Liver (tissue), 9 donors: ENCODE measurements around the gene GAS6. TPM values are rescaled to one million over a fixed set of nuclear protein-coding genes. Genes with fewer than 3 reads are reported as not detected.

ENCODE experiments used
- DNase-seq: peaks from one replicate; pipeline ENCODE4 v3.0.0-alpha.2; 2017; ENCODE audit warnings: low spot score
- H3K27ac ChIP-seq, 2 donors: one replicate each; pipeline ENCODE4 v1.7.0; 2013; ENCODE audit warnings: inconsistent platforms in 2 of 2, low read length in 2 of 2, control low read depth in 1 of 2, low read depth in 1 of 2, mild to moderate bottlenecking in 1 of 2
- H3K27me3 ChIP-seq, 4 donors: one replicate each; pipeline versions ENCODE4 v1.6.1 to v1.7.0; 2013; ENCODE audit warnings: low read length in 3 of 4, inconsistent platforms in 1 of 4, mild to moderate bottlenecking in 1 of 4, moderate library complexity in 1 of 4; ENCODE audit not compliant: control insufficient read depth in 4 of 4, insufficient read depth in 4 of 4
- H3K36me3 ChIP-seq, 4 donors: one replicate each; pipeline versions ENCODE4 v1.6.1 to v1.7.0; 2013; ENCODE audit warnings: low read length in 3 of 4, mild to moderate bottlenecking in 3 of 4, low read depth in 1 of 4, moderate library complexity in 1 of 4; ENCODE audit not compliant: control insufficient read depth in 4 of 4, insufficient read depth in 3 of 4
- H3K4me1 ChIP-seq, 4 donors: one replicate each; pipeline versions ENCODE4 v1.6.1 to v1.7.0; 2013; ENCODE audit warnings: low read length in 3 of 4, mild to moderate bottlenecking in 3 of 4, moderate library complexity in 1 of 4; ENCODE audit not compliant: control insufficient read depth in 4 of 4, insufficient read depth in 4 of 4
- H3K4me3 ChIP-seq, 3 donors: one replicate each; pipeline versions ENCODE4 v1.6.1 to v1.7.0; 2013; ENCODE audit warnings: low read length in 3 of 3, control low read depth in 1 of 3, low read depth in 1 of 3, mild to moderate bottlenecking in 1 of 3
- H3K9ac ChIP-seq, 2 donors: one replicate each; pipeline ENCODE4 v1.7.0; 2013; ENCODE audit warnings: low read length in 2 of 2, mild to moderate bottlenecking in 2 of 2, moderate library complexity in 2 of 2, control low read depth in 1 of 2, low read depth in 1 of 2
- H3K9me3 ChIP-seq, 4 donors: one replicate each; pipeline versions ENCODE4 v1.6.1 to v1.7.0; 2013; ENCODE audit warnings: low read length in 3 of 4; ENCODE audit not compliant: control insufficient read depth in 4 of 4
- ATF3 ChIP-seq: IDR thresholded peaks from 2 replicates; pipeline ENCODE4 v1.6.1; 2016; ENCODE audit warnings: antibody characterized with exemption
- CTCF ChIP-seq: fragments of 150-350 bp; IDR thresholded peaks from 2 replicates; pipeline ENCODE4 v1.5.1; 2017; ENCODE audit warnings: improper control_type of control experiment, low read depth, low read length; ENCODE audit not compliant: missing input control
- FOXA1 ChIP-seq: IDR thresholded peaks from 2 replicates; pipeline ENCODE4 v1.6.1; 2016; ENCODE audit warnings: antibody characterized with exemption
- FOXA2 ChIP-seq: IDR thresholded peaks from 2 replicates; pipeline ENCODE4 v1.6.1; 2016; ENCODE audit warnings: antibody characterized with exemption
- GABPA ChIP-seq, 2 donors: IDR thresholded peaks in 1 of 2; conservative IDR thresholded peaks in 1 of 2; 2 replicates each; pipeline ENCODE4 v1.6.1; 2016; ENCODE audit warnings: antibody characterized with exemption in 2 of 2, mild to moderate bottlenecking in 1 of 2, moderate library complexity in 1 of 2
- HNF4G ChIP-seq: IDR thresholded peaks from 2 replicates; pipeline ENCODE4 v1.6.1; 2016; ENCODE audit warnings: antibody characterized with exemption
- JUND ChIP-seq, 2 donors: IDR thresholded peaks; 2 replicates each; pipeline ENCODE4 v1.6.1; 2016; ENCODE audit warnings: antibody characterized with exemption in 2 of 2
- MAX ChIP-seq: IDR thresholded peaks from 2 replicates; pipeline ENCODE4 v1.6.1; 2016; ENCODE audit warnings: antibody characterized with exemption
- NR2F2 ChIP-seq: IDR thresholded peaks from 2 replicates; pipeline ENCODE4 v1.6.1; 2016; ENCODE audit warnings: antibody characterized with exemption
- RAD21 ChIP-seq, 2 donors: IDR thresholded peaks; 2 replicates each; pipeline ENCODE4 v1.6.1; 2016; ENCODE audit warnings: antibody characterized with exemption in 2 of 2, mild to moderate bottlenecking in 2 of 2
- REST ChIP-seq: IDR thresholded peaks from 2 replicates; pipeline ENCODE4 v1.6.1; 2016; ENCODE audit warnings: antibody characterized with exemption, mild to moderate bottlenecking
- RXRA ChIP-seq, 2 donors: IDR thresholded peaks; 2 replicates each; pipeline ENCODE4 v1.6.1; 2017 to 2018; ENCODE audit warnings: antibody characterized with exemption in 2 of 2, mild to moderate bottlenecking in 1 of 2
- SP1 ChIP-seq: IDR thresholded peaks from 2 replicates; pipeline ENCODE4 v1.6.1; 2018; ENCODE audit warnings: antibody characterized with exemption, mild to moderate bottlenecking
- TAF1 ChIP-seq: conservative IDR thresholded peaks from 2 replicates; pipeline ENCODE4 v1.6.1; 2016; ENCODE audit warnings: antibody characterized with exemption, mild to moderate bottlenecking
- YY1 ChIP-seq: IDR thresholded peaks from 2 replicates; pipeline ENCODE4 v1.6.1; 2016; ENCODE audit warnings: antibody characterized with exemption, mild to moderate bottlenecking
- WGBS: extraction: QIAGEN DNeasy Blood & Tissue Kit; methylation state at CpG from one replicate; pipeline ENCODE4 v1.1.7; 2013; 5-methylcytosine and 5-hydroxymethylcytosine counted together
- polyA plus RNA-seq, 2 donors: library from polyadenylated mRNA; stranded (reverse) in 1 of 2; unstranded in 1 of 2; fragments of 200-250 nt in 1 of 2; fragments of >200 nt in 1 of 2; fragmentation: Nextera tagmentation in 1 of 2; extraction: Ambion mirVana in 1 of 2; gene quantifications; one replicate each; pipeline versions ENCODE4 v1.2.1 to v1.2.3, GENCODE V29; 2013 to 2015
- total RNA-seq, 2 donors: library from RNA; depleted of rRNA; stranded (reverse); fragments of >200 nt; gene quantifications; one replicate each; pipeline ENCODE4 v1.2.3, GENCODE V29; 2014
- TF ChIP-seq, protein P1 (sequence below): IDR thresholded peaks from 2 replicates; pipeline ENCODE4 v1.6.1; 2016; ENCODE audit warnings: antibody characterized with exemption
- donor health status: healthy.
- donor health status: healthy.
- donor health status: healthy.
- donor health status: healthy.
- donor health status: healthy.

GAS6 gene
- total and polyA plus RNA-seq, 4 donors = 2.5 to 30.2 (median 9.1) TPM

- 91% methylated on average over 9 of the region's 9 CpGs for whole genome bisulfite sequencing
- Histone ChIP-seq H3K9ac (no peak overlapping the region), H3K4me1 (no peaks in the 10 kb centered on the region), H3K27me3 (peaks cover 0 to 10% (median 0%) of the 10 kb centered on the region in 4 donors), H3K27ac (no peak overlapping the region), H3K4me3 (no peak overlapping the region), H3K9me3 (no peaks in the 10 kb centered on the region), H3K36me3 (peaks cover 0 to 1% (median 0%) of the 10 kb centered on the region in 4 donors)
- DNase-seq = peak; percentile 13
- TF ChIP-seq NR2F2 (no peak), REST (no peak), FOXA1 (no peak), HNF4G (no peak), JUND (IDR thresholded peaks at IDR 0.05) (no peak), SP1 (no peak), YY1 (no peak), RXRA (IDR thresholded peaks at IDR 0.05) (no peak), ATF3 (no peak), CTCF (no peak), MAX (no peak), FOXA2 (no peak)
- TF ChIP-seq, protein P1, sequence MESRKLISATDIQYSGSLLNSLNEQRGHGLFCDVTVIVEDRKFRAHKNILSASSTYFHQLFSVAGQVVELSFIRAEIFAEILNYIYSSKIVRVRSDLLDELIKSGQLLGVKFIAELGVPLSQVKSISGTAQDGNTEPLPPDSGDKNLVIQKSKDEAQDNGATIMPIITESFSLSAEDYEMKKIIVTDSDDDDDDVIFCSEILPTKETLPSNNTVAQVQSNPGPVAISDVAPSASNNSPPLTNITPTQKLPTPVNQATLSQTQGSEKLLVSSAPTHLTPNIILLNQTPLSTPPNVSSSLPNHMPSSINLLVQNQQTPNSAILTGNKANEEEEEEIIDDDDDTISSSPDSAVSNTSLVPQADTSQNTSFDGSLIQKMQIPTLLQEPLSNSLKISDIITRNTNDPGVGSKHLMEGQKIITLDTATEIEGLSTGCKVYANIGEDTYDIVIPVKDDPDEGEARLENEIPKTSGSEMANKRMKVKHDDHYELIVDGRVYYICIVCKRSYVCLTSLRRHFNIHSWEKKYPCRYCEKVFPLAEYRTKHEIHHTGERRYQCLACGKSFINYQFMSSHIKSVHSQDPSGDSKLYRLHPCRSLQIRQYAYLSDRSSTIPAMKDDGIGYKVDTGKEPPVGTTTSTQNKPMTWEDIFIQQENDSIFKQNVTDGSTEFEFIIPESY = no peak
Measured at GRCh38 chr13:113901642-113902041, 37.8 kb upstream of the GAS6 start.

DNA sequence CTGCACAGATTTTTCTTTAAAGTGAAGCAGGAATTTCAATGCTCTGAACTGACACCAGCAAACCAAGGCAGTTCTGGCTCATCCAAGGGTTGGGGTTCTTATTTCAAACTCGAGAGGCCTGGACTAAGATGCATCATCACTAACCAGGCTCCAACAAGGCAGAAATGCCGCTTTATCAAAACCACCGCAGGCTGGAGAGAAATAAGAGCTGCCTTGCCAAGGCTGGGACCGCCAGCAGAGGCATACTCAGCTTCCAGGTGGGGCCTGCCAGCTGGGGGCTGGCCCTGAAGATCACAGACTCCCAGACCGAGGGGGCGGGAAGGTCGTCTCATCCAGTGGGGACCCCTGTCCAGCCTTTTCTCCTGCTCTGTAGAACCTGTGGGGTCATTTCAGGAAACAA, 37.4 kb upstream of the GAS6 start:
- 82% methylated on average over 7 of the region's 7 CpGs for WGBS
- H3K4me3 ChIP-seq = no peak overlapping the region
- H3K9ac ChIP-seq = no peak overlapping the region
- no peaks in the 10 kb centered on the region for H3K4me1 ChIP-seq
- no peaks in the 10 kb centered on the region for H3K9me3 ChIP-seq
- TF ChIP-seq TAF1 (no peak), JUND (IDR thresholded peaks at IDR 0.05) (no peak), HNF4G (no peak), FOXA2 (no peak), MAX (no peak), GABPA (IDR thresholded peaks at IDR 0.05 in 1 of 2, conservative IDR thresholded peaks at IDR 0.05 in 1 of 2) (no peak), FOXA1 (no peak), CTCF (no peak), SP1 (no peak), NR2F2 (no peak), ATF3 (no peak), RAD21 (IDR thresholded peaks at IDR 0.05) (no peak), RXRA (IDR thresholded peaks at IDR 0.05) (no peak)
- TF ChIP-seq, protein P1 = no peak
- peaks cover 0 to 10% (median 0%) of the 10 kb centered on the region in 4 donors for H3K27me3 ChIP-seq
- no peaks in the 10 kb centered on the region for H3K36me3 ChIP-seq
- H3K27ac ChIP-seq = no peak overlapping the region
- peak; percentile 13 for DNase-seq
